A549 (cell line): ENCODE results near the gene MDM1.

Experiments
- CBX8 ChIP-seq: fragments of 200-600 bp; sonication (generic); IDR thresholded peaks from 2 replicates; pipeline ENCODE4 v1.6.1; 2016
- CEBPB ChIP-seq, 2 experiments: fragments of >200 bp in 1 of 2; sonication (Bioruptor Twin) in 1 of 2; formaldehyde crosslinking in 1 of 2; IDR thresholded peaks; 2 replicates each; pipeline ENCODE4 v1.6.1; 2012 to 2016
- E2F6 ChIP-seq: IDR thresholded peaks from 2 replicates; pipeline ENCODE4 v1.6.1; 2012; ENCODE audit warnings: low read depth, borderline replicate concordance
- HMGXB4 ChIP-seq: fragments of 250-450 bp; sonication (Bioruptor Pico); IDR thresholded peaks from 2 replicates; pipeline ENCODE4 v1.5.0; 2021; ENCODE audit warnings: mild to moderate bottlenecking, moderate library complexity, borderline replicate concordance
- NR3C1 ChIP-seq: fragments of >200 bp; sonication (Bioruptor Twin); formaldehyde crosslinking; IDR thresholded peaks from 3 replicates; pipeline ENCODE4 v1.6.1; 2017
- POLR2A ChIP-seq: IDR thresholded peaks from 2 replicates; pipeline ENCODE4 v1.6.1; 2012; ENCODE audit warnings: mild to moderate bottlenecking, low read length
- TP53 ChIP-seq: fragments of 250-450 bp; sonication (Bioruptor Pico); IDR thresholded peaks from 2 replicates; pipeline ENCODE4 v1.5.0; 2021; ENCODE audit warnings: mild to moderate bottlenecking, moderate library complexity
- ZFP36 ChIP-seq: fragments of 450-650 bp; IDR thresholded peaks from 2 replicates; pipeline ENCODE4 v1.6.1; 2014; ENCODE audit warnings: borderline replicate concordance; ENCODE audit not compliant: partially characterized antibody
- TF ChIP-seq, protein P1 (sequence below): fragments of >200 bp; sonication (Bioruptor Twin); formaldehyde crosslinking; IDR thresholded peaks from 3 replicates; pipeline ENCODE4 v1.5.1; 2016

- TF ChIP-seq HMGXB4 (CRISPR knock-in tag), result no peak
- no peak for TF ChIP-seq POLR2A
- no peak for TF ChIP-seq E2F6
- TF ChIP-seq, protein P1, sequence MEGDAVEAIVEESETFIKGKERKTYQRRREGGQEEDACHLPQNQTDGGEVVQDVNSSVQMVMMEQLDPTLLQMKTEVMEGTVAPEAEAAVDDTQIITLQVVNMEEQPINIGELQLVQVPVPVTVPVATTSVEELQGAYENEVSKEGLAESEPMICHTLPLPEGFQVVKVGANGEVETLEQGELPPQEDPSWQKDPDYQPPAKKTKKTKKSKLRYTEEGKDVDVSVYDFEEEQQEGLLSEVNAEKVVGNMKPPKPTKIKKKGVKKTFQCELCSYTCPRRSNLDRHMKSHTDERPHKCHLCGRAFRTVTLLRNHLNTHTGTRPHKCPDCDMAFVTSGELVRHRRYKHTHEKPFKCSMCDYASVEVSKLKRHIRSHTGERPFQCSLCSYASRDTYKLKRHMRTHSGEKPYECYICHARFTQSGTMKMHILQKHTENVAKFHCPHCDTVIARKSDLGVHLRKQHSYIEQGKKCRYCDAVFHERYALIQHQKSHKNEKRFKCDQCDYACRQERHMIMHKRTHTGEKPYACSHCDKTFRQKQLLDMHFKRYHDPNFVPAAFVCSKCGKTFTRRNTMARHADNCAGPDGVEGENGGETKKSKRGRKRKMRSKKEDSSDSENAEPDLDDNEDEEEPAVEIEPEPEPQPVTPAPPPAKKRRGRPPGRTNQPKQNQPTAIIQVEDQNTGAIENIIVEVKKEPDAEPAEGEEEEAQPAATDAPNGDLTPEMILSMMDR, result no peak
- no peak for TF ChIP-seq CEBPB (IDR thresholded peaks at IDR 0.05)
- TF ChIP-seq NR3C1, result no peak
- no peak for TF ChIP-seq ZFP36
- no peak for TF ChIP-seq CBX8
- no peak for TF ChIP-seq TP53
These were observed 81.7 kb downstream of the MDM1 start for GRCh38 chr12:68250454-68250853.
